T-cell (primary cell): ENCODE measurements around the gene TBC1D3K. TPM values are rescaled to one million over a fixed set of nuclear protein-coding genes. Genes with fewer than 3 reads are reported as not detected.
"Not testable (repeated sequence)": the region's sequence is repeated elsewhere in the genome, so short reads cannot be mapped to it uniquely, and the experiment has no call there.

Experiments used
- ATAC-seq, 4 experiments: fragments of 200-7000 bp in 3 of 4; fragments of 150-1000 bp in 1 of 4; cut with Tn5 transposase; replicated peaks in 1 of 4; 1 replicate in 3 of 4; 2 replicates in 1 of 4; pipeline ENCODE4 v1.10.0; 2021; ENCODE audit warnings: moderate library complexity in 3 of 4, mild to moderate bottlenecking in 2 of 4, moderate number of reproducible peaks in 1 of 4
- CTCF ChIA-PET, 2 donors: fragments of 300-600 bp; sonication (Branson Sonifier 250); formaldehyde crosslinking; loops; one replicate each; lab custom pipeline; 2022; ENCODE audit warnings: antibody characterized with exemption in 2 of 2; lab: Charles Lee
- POLR2A ChIA-PET, 2 donors: fragments of 300-600 bp; sonication (Branson Sonifier 250); formaldehyde crosslinking; loops; one replicate each; lab custom pipeline; 2022; ENCODE audit warnings: antibody characterized with exemption in 2 of 2; lab: Charles Lee
- DNase-seq, 35 experiments: peaks; one replicate each; pipeline versions ENCODE4 v3.0.0 to v3.0.0-alpha.2; 2013 to 2023
- H3K27ac ChIP-seq: one replicate; pipeline ENCODE4 v1.5.1; 2013; ENCODE audit warnings: low read length
- H3K27me3 ChIP-seq, 2 experiments: replicated peaks in 1 of 2; 1 replicate in 1 of 2; 2 replicates in 1 of 2; pipeline versions ENCODE4 v1.6.1 to v1.7.0; 2013; ENCODE audit warnings: low read length in 1 of 2, mixed read lengths in 1 of 2; ENCODE audit not compliant: control insufficient read depth in 2 of 2, insufficient read depth in 2 of 2; ENCODE audit errors: extremely low read depth in 1 of 2
- H3K36me3 ChIP-seq, 2 donors: 1 replicate in 1 of 2; 2 replicates in 1 of 2; pipeline versions ENCODE4 v1.6.1 to v1.7.0; 2013; ENCODE audit warnings: low read length in 1 of 2; ENCODE audit not compliant: control insufficient read depth in 2 of 2, insufficient read depth in 1 of 2; ENCODE audit errors: extremely low read depth in 1 of 2
- H3K4me1 ChIP-seq, 2 experiments: 1 replicate in 1 of 2; 2 replicates in 1 of 2; pipeline versions ENCODE4 v1.6.1 to v1.7.0; 2013; ENCODE audit warnings: low read length in 2 of 2, mixed read lengths in 1 of 2; ENCODE audit not compliant: insufficient read depth in 2 of 2, control insufficient read depth in 1 of 2; ENCODE audit errors: extremely low read depth in 1 of 2
- H3K4me3 ChIP-seq, 2 donors: 1 replicate in 1 of 2; 2 replicates in 1 of 2; pipeline versions ENCODE4 v1.5.1 to v1.7.0; 2013; ENCODE audit warnings: mild to moderate bottlenecking in 2 of 2, low read length in 1 of 2, moderate library complexity in 1 of 2; ENCODE audit not compliant: control insufficient read depth in 1 of 2; ENCODE audit errors: extremely low read depth in 1 of 2
- H3K9me3 ChIP-seq: 2 replicates; pipeline ENCODE4 v1.7.0; 2013
- H3K27ac Mint-ChIP-seq, 2 donors: one replicate each; pipeline ENCODE4 v1.8.0; 2020 to 2021; ENCODE audit warnings: mild to moderate bottlenecking in 2 of 2, mixed read lengths in 2 of 2
- H3K27me3 Mint-ChIP-seq, 2 donors: one replicate each; pipeline ENCODE4 v1.8.0; 2021 to 2022; ENCODE audit warnings: mixed read lengths in 2 of 2
- H3K36me3 Mint-ChIP-seq: one replicate; pipeline ENCODE4 v1.8.0; 2021; ENCODE audit warnings: mixed read lengths
- H3K4me1 Mint-ChIP-seq, 3 donors: one replicate each; pipeline ENCODE4 v1.8.0; 2020 to 2022; ENCODE audit warnings: mixed read lengths in 3 of 3, mild to moderate bottlenecking in 1 of 3
- H3K4me3 Mint-ChIP-seq, 3 donors: one replicate each; pipeline ENCODE4 v1.8.0; 2020 to 2022; ENCODE audit warnings: mild to moderate bottlenecking in 3 of 3, mixed read lengths in 3 of 3, moderate library complexity in 3 of 3
- H3K9me3 Mint-ChIP-seq, 3 donors: one replicate each; pipeline ENCODE4 v1.8.0; 2020 to 2022; ENCODE audit warnings: mixed read lengths in 3 of 3
- WGBS: methylation state at CpG from one replicate; pipeline ENCODE4 v1.1.5; 2013; ENCODE audit warnings: missing lambda C conversion rate; ENCODE audit not compliant: insufficient coverage; 5-methylcytosine and 5-hydroxymethylcytosine counted together
- total RNA-seq, 35 experiments: library from RNA in 6 of 35; stranded (reverse) in 6 of 35; fragments of 120-200 nt in 1 of 35; gene quantifications; one replicate each; pipeline versions ENCODE4 v1.2.1 to v1.2.4 and lab custom pipeline; 2013 to 2026

The TBC1D3K gene
- total RNA-seq, result not detected
- total RNA-seq (2013), result 0.07 TPM
- 0 to 0.70 (median 0) reads per million in 29 experiments for total RNA-seq (lab: John Stamatoyannopoulos, UW)

DNA sequence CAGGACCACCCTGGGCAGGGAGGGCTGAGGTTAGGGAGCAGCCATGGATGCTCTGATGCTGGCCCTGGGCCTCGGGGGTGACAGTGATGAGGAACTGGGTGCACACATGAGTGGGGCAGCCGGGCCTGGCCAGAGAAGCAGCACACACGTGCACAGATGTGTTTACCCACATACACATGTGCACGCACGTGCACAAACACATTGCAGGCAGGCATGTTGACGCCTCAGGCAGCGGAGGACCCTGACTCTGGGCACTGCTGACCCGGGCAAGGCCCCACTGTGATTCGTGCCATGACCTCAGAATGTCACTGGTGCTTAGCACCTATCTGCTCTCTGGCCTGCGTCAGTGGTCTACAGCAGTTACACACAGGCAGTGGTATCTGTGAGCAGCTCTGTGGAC, at the start of gene TBC1D3K:
Gene TBC1D3K (plus strand): TSS at position 301 of the 400 bp plus-strand sequence. CDS start 1,585 bp downstream, outside the sequence.
- H3K27me3 Mint-ChIP-seq, H3K4me1 ChIP-seq, CTCF ChIA-PET, H3K4me3 ChIP-seq, ATAC-seq, H3K27ac Mint-ChIP-seq, DNase-seq, H3K36me3 ChIP-seq, H3K9me3 Mint-ChIP-seq, H3K27me3 ChIP-seq, H3K27ac ChIP-seq, H3K36me3 Mint-ChIP-seq, H3K4me3 Mint-ChIP-seq, POLR2A ChIA-PET, H3K9me3 ChIP-seq, H3K4me1 Mint-ChIP-seq: not testable (repeated sequence)
- WGBS, result no CpG with 5 or more reads among the region's 10 CpGs

DNA sequence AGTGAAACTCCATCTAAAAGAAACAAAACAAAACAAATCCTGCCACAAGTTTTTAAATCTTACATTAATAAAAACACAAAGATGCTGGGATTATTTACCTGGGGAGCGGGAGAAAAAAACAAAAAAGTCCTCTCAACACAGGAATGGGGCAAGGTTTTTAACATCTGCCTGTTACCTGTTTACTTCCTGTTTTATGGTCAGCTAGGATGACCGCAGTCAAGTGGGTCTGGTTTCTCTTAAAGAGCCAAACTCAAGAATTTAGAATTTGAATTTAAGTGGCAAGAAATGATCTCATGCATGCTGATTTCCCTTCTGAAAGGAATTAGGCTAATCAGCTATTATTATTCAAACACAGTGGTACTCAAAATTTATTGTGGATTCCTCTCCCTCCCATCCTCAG, 39.7 kb upstream of the TBC1D3K start:
- Mint-ChIP-seq H3K4me1 (peaks cover 0 to 5% (median 0%) of the 10 kb centered on the region in 3 donors), H3K27ac (no peak overlapping the region), H3K9me3 (no peaks in the 10 kb centered on the region), H3K27me3 (peaks cover 5 to 6% of the 10 kb centered on the region in 2 donors), H3K36me3 (no peaks in the 10 kb centered on the region), H3K4me3 (no peak overlapping the region)
- no peaks in the 10 kb centered on the region for H3K9me3 ChIP-seq
- WGBS, result no CpG with 5 or more reads among the region's 2 CpGs
- ChIA-PET CTCF (no interaction called here), POLR2A (no interaction called here)
- no peak overlapping the region for H3K4me3 ChIP-seq
- no peaks in the 10 kb centered on the region for H3K4me1 ChIP-seq
- H3K36me3 ChIP-seq, result no peaks in the 10 kb centered on the region
- no peak overlapping the region for H3K27ac ChIP-seq
- DNase-seq (no peak), ATAC-seq (no peak)
- no peaks in the 10 kb centered on the region for H3K27me3 ChIP-seq

DNA sequence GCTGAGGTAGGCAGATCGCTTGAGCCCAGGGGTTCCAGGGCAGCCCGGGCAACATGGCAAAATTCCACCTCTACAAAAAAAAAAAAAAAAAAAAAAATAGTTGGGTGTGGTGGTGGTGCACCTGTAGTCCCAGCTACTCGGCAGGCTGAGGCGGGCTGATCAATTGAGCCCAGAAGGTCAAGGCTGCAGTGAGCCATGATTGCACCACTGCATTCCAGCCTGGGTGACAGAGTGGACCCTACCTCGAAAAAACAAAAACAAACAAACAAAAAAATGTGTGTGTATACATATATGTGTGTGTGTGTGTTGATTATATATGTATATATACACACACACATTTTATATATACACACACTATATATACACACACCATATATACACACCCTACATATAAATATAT, 39.1 kb upstream of the TBC1D3K start:
- ChIA-PET CTCF (no interaction called here), POLR2A (no interaction called here)
- WGBS, result no CpG with 5 or more reads among the region's 5 CpGs

DNA sequence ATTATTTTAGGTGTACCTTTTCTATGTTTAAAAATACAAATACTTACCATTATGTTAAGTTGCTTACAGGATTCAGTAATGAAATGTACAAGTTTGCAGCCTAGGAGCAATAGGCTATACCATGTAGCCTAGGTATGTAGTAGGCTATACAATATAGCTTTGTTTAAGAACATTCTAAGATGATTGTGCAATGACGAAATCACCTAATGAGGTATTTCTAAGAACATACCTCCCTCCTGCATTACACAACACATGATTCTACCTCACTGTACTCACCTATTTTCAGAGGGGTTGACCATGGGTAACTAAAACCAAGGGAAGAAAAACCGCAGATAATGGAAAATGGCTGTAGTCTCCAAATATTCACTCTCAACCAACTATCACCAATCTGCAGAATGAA, 35.3 kb upstream of the TBC1D3K start:
- Mint-ChIP-seq H3K9me3 (no peaks in the 10 kb centered on the region), H3K4me1 (peaks cover 0 to 5% (median 0%) of the 10 kb centered on the region in 3 donors), H3K36me3 (no peaks in the 10 kb centered on the region), H3K27ac (no peak overlapping the region), H3K27me3 (peaks cover 8 to 11% of the 10 kb centered on the region in 2 donors), H3K4me3 (no peak overlapping the region)
- H3K4me3 ChIP-seq, result no peak overlapping the region
- CTCF ChIA-PET, result no interaction called here
- H3K27me3 ChIP-seq, result no peaks in the 10 kb centered on the region
- no CpG with 5 or more reads among the region's 2 CpGs for WGBS
- DNase-seq (no peak), ATAC-seq (no peak)
- H3K36me3 ChIP-seq, result no peaks in the 10 kb centered on the region
- H3K4me1 ChIP-seq, result no peaks in the 10 kb centered on the region
- no peak overlapping the region for H3K27ac ChIP-seq
- H3K9me3 ChIP-seq, result no peaks in the 10 kb centered on the region
- POLR2A ChIA-PET, result no interaction called here

More for the DNA sequence above, 39.1 kb upstream of the TBC1D3K start:
- Mint-ChIP-seq H3K27ac (no peak overlapping the region), H3K27me3 (peaks cover 8 to 11% of the 10 kb centered on the region in 2 donors), H3K9me3 (no peaks in the 10 kb centered on the region), H3K36me3 (no peaks in the 10 kb centered on the region), H3K4me1 (peaks cover 0 to 5% (median 0%) of the 10 kb centered on the region in 3 donors), H3K4me3 (no peak overlapping the region)
- H3K36me3 ChIP-seq, result no peaks in the 10 kb centered on the region
- ATAC-seq (no peak), DNase-seq (no peak)
- no peaks in the 10 kb centered on the region for H3K9me3 ChIP-seq
- no peaks in the 10 kb centered on the region for H3K4me1 ChIP-seq
- H3K4me3 ChIP-seq, result no peak overlapping the region
- no peaks in the 10 kb centered on the region for H3K27me3 ChIP-seq
- H3K27ac ChIP-seq, result no peak overlapping the region

DNA sequence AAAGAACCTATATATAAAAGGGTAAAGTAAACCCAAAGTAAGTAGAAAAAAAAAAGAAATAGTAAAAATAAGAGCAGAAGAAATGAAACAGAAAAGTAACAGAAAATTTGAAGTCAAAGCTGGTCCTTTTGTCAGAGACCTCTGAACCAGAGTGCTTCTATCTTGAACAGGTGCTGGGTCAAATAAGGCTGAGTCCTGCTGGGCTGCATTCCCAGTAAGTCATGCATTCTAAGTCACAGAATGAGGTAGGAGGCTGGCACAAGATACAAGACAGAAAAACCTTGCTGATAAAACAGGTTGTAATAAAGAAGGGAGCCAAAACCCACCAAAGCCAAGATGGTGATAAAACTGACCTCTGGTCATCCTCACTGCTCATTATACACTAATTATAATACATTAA, 27.3 kb upstream of the TBC1D3K start:
- H3K36me3 Mint-ChIP-seq, CTCF ChIA-PET, DNase-seq, H3K4me1 ChIP-seq, H3K4me1 Mint-ChIP-seq, H3K4me3 ChIP-seq, H3K27ac ChIP-seq, H3K4me3 Mint-ChIP-seq, H3K36me3 ChIP-seq, H3K27me3 Mint-ChIP-seq, H3K27ac Mint-ChIP-seq, H3K9me3 Mint-ChIP-seq, H3K27me3 ChIP-seq, H3K9me3 ChIP-seq, ATAC-seq, POLR2A ChIA-PET: not testable (repeated sequence)

Other genes starting within 250 kb of the TBC1D3K start
- under 1 TPM in 3 of 5 donors, not detected in 2; 0.10 to 0.19 (median 0.15) TPM for gene HNF1B, start 179.4 kb upstream of the TBC1D3K start, total RNA-seq
- gene TBC1D3L, start 64.6 kb downstream of the TBC1D3K start, total RNA-seq, result 10 to 100 TPM; 10.4 to 33.5 (median 19.4) TPM
- 1 to 10 TPM in 4 of 5 donors, not detected in 1; 1.1 to 8.2 (median 3.6) TPM for gene TBC1D3D, start 79.6 kb downstream of the TBC1D3K start, total RNA-seq
- 1 to 10 TPM in 3 of 5 donors, not detected in 2; 2.5 to 6.2 (median 4.1) TPM for gene TBC1D3C, start 144.2 kb downstream of the TBC1D3K start, total RNA-seq
- not detected for gene TBC1D3E, start 203.5 kb downstream of the TBC1D3K start, total RNA-seq